Measurements from ENCODE around the gene CCKAR.

CCKAR gene

GRCh38 chr4:26468977-26469376 is 21.3 kb downstream of the CCKAR start:
- no peak for TF ChIP-seq CTCF (IDR thresholded peaks at IDR 0.05)
- Histone ChIP-seq H3K36me3 (no peaks in the 10 kb centered on the region), H3K27ac (no peak overlapping the region), H3K27me3 (peaks cover 0 to 4% of the 10 kb centered on the region in 2 donors), H3K4me3 (no peak overlapping the region), H3K9me3 (peaks cover 0 to 4% (median 0%) of the 10 kb centered on the region in 3 donors), H3K4me1 (no peaks in the 10 kb centered on the region)
- intact Hi-C loops (cut with DNase I; ENCODE audit: low total_unique reads) = no loop called here
- no peak for DNase-seq

- peaks cover 0 to 4% (median 0%) of the 10 kb centered on the region in 3 donors for H3K9me3 ChIP-seq
- H3K4me1 ChIP-seq = no peaks in the 10 kb centered on the region
- H3K27ac ChIP-seq = no peak overlapping the region
- no peak for TF ChIP-seq CTCF (IDR thresholded peaks at IDR 0.05)
- intact Hi-C loops (cut with DNase I; ENCODE audit: low total_unique reads) = no loop called here
- H3K4me3 ChIP-seq = no peak overlapping the region
- DNase-seq = no peak
- no peaks in the 10 kb centered on the region for H3K36me3 ChIP-seq
- peaks cover 0 to 4% of the 10 kb centered on the region in 2 donors for H3K27me3 ChIP-seq
Measured at GRCh38 chr4:26468283-26468949, 21.9 kb downstream of the CCKAR start.

GRCh38 chr4:26467724-26468123 is 22.6 kb downstream of the CCKAR start:
- no peak for DNase-seq
- TF ChIP-seq CTCF (IDR thresholded peaks at IDR 0.05) = no peak
- Histone ChIP-seq H3K4me1 (no peaks in the 10 kb centered on the region), H3K27ac (no peak overlapping the region), H3K27me3 (peaks cover 0 to 4% of the 10 kb centered on the region in 2 donors), H3K9me3 (peaks cover 0 to 4% (median 0%) of the 10 kb centered on the region in 3 donors), H3K4me3 (no peak overlapping the region), H3K36me3 (no peaks in the 10 kb centered on the region)
- intact Hi-C loops (cut with DNase I; ENCODE audit: low total_unique reads) = no loop called here

- DNase-seq = no peak
- H3K27me3 ChIP-seq = peaks cover 0 to 2% of the 10 kb centered on the region in 2 donors
- no peak overlapping the region for H3K27ac ChIP-seq
- H3K9me3 ChIP-seq = peaks cover 0 to 4% (median 0%) of the 10 kb centered on the region in 3 donors
- TF ChIP-seq CTCF (IDR thresholded peaks at IDR 0.05) = no peak
- intact Hi-C loops (cut with DNase I; ENCODE audit: low total_unique reads) = no loop called here
- no peaks in the 10 kb centered on the region for H3K4me1 ChIP-seq
- no peak overlapping the region for H3K4me3 ChIP-seq
- H3K36me3 ChIP-seq = no peaks in the 10 kb centered on the region
Measured at GRCh38 chr4:26466578-26467270, 23.6 kb downstream of the CCKAR start.

GRCh38 chr4:26464420-26465095 is 25.7 kb downstream of the CCKAR start:
- no peak for TF ChIP-seq CTCF (IDR thresholded peaks at IDR 0.05)
- Histone ChIP-seq H3K36me3 (no peaks in the 10 kb centered on the region), H3K27me3 (peaks cover 0 to 2% of the 10 kb centered on the region in 2 donors), H3K4me3 (no peak overlapping the region), H3K4me1 (no peaks in the 10 kb centered on the region), H3K27ac (no peak overlapping the region), H3K9me3 (peaks cover 0 to 4% (median 0%) of the 10 kb centered on the region in 3 donors)
- intact Hi-C loops (cut with DNase I; ENCODE audit: low total_unique reads) = no loop called here
- DNase-seq = no peak

All from tibial artery (tissue), 4 donors.